ENCODE data around the gene AMBP. TPM values are rescaled to one million over a fixed set of nuclear protein-coding genes. Genes with fewer than 3 reads are reported as not detected.
A peak's percentile ranks its signal among the peaks of the same experiment; 100 is the strongest.

The AMBP gene
- total and polyA plus RNA-seq, 2 donors from 2014 or later = 5.3 to 43.5 TPM

DNA sequence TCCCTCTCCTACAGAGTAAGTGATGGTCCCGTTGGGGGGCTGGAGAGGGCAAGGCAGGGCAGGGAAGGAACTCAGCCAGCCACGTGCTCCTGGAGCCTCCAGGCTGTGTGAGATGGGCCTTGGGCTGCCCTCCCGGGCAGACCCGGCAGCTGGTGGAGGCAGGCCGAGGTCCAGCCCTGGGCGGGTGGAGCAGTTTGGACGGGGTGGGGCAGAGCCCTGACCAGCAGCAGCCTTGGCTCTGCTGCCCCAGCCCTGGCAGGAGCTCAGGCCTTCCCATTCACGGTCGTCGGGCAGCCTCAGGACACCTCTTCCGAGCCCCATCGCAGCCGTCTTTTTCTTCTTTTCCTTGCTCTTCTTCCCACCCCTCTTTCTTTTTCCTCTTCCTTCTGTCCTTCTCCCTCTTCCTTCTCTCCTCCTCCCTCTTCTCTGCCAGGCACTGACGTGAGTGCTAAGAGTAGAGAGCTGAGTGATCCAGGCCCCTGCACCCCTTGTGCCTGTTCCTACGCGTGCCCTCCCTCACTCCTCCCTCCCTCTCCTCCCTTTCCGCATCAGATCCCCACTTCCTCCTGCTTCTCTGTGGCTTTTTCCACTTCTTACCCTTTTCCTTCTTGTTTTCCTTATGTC is 42.8 kb downstream of the AMBP start:
- Histone ChIP-seq H3K9me3 (ENCODE audit: control insufficient read depth in 2 of 3, insufficient read depth in 1 of 3, low read length in 3 of 3) (no peaks in the 10 kb centered on the region), H3K9ac (ENCODE audit: low read length in 3 of 3) (no peak overlapping the region), H3K27me3 (ENCODE audit: control insufficient read depth, insufficient read depth, low read length) (no peaks in the 10 kb centered on the region), H3K4me3 (ENCODE audit: low read length in 3 of 3) (no peak overlapping the region), H3K36me3 (ENCODE audit: control insufficient read depth in 2 of 3, insufficient read depth in 3 of 3, low read length in 3 of 3) (peaks cover 6 to 38% (median 28%) of the 10 kb centered on the region in 3 donors), H3K4me1 (ENCODE audit: control insufficient read depth in 2 of 3, insufficient read depth in 2 of 3, low read depth in 1 of 3, low read length in 3 of 3) (peaks cover 0 to 3% (median 0%) of the 10 kb centered on the region in 3 donors), H3K27ac (ENCODE audit: low read depth in 2 of 2, low read length in 2 of 2) (no peak overlapping the region)
- peak in 2 of 5 donors; percentile 8 to 12 for DNase-seq
- intact Hi-C loops (cut with DNase I) = no loop called here
- no peak for FAIRE-seq
- TF ChIP-seq, protein P1, sequence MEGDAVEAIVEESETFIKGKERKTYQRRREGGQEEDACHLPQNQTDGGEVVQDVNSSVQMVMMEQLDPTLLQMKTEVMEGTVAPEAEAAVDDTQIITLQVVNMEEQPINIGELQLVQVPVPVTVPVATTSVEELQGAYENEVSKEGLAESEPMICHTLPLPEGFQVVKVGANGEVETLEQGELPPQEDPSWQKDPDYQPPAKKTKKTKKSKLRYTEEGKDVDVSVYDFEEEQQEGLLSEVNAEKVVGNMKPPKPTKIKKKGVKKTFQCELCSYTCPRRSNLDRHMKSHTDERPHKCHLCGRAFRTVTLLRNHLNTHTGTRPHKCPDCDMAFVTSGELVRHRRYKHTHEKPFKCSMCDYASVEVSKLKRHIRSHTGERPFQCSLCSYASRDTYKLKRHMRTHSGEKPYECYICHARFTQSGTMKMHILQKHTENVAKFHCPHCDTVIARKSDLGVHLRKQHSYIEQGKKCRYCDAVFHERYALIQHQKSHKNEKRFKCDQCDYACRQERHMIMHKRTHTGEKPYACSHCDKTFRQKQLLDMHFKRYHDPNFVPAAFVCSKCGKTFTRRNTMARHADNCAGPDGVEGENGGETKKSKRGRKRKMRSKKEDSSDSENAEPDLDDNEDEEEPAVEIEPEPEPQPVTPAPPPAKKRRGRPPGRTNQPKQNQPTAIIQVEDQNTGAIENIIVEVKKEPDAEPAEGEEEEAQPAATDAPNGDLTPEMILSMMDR (IDR thresholded peaks at IDR 0.05; ENCODE audit: borderline replicate concordance, extremely low read depth, insufficient read depth) = no peak

DNA sequence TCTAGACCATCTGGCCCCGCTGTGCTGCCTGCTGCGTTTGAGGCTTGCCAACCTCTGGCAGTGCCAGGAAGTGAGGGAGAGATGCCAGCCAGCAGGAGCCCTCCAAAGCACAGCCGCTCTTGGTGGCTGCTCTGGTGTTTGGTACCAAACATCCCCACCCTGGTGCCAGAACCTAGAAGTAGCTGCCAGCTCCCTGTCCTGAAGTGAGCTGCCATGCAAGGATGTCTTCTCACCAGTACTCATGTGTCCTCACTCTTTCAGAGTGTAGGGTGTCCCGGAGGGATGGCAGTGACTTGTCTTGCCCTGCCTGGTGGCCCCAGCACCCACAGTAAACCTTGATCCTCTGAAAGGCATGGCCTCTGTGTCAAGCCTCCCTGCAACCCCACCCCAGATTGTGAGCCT is 43.4 kb downstream of the AMBP start:
- Histone ChIP-seq H3K27me3 (ENCODE audit: control insufficient read depth, insufficient read depth, low read length) (no peaks in the 10 kb centered on the region), H3K9ac (ENCODE audit: low read length in 3 of 3) (no peak overlapping the region), H3K36me3 (ENCODE audit: control insufficient read depth in 2 of 3, insufficient read depth in 3 of 3, low read length in 3 of 3) (peaks cover 6 to 44% (median 27%) of the 10 kb centered on the region in 3 donors), H3K9me3 (ENCODE audit: control insufficient read depth in 2 of 3, insufficient read depth in 1 of 3, low read length in 3 of 3) (no peaks in the 10 kb centered on the region), H3K4me3 (ENCODE audit: low read length in 3 of 3) (no peak overlapping the region), H3K4me1 (ENCODE audit: control insufficient read depth in 2 of 3, insufficient read depth in 2 of 3, low read depth in 1 of 3, low read length in 3 of 3) (peaks cover 0 to 3% (median 0%) of the 10 kb centered on the region in 3 donors), H3K27ac (ENCODE audit: low read depth in 2 of 2, low read length in 2 of 2) (no peak overlapping the region)
- intact Hi-C loops (cut with DNase I) = no loop called here
- FAIRE-seq = no peak
- TF ChIP-seq, protein P1 (IDR thresholded peaks at IDR 0.05; ENCODE audit: borderline replicate concordance, extremely low read depth, insufficient read depth) = no peak
- peak in 2 of 5 donors; percentile 3 to 19 for DNase-seq

DNA sequence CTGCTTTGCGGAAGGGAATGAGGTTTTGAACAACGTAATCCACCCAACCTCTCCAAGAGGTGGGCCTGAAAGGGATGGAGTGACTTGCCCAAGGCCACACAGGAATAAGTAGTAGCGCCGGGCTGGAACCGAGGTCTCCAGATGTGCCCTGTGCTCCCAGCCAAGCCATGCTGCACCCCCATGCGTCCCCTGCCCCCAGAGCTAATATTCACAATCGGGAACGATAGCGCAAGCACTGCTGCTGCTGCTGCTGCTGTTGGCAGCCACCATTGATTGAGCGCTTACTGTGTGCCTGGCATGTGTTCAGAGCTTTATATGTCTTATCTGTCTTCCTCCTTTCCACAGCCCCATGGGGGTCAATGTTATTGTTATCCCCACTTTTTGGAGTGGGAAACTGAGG is 43.9 kb downstream of the AMBP start:
- TF ChIP-seq, protein P1 (IDR thresholded peaks at IDR 0.05; ENCODE audit: borderline replicate concordance, extremely low read depth, insufficient read depth) = no peak
- Histone ChIP-seq H3K4me1 (ENCODE audit: control insufficient read depth in 2 of 3, insufficient read depth in 2 of 3, low read depth in 1 of 3, low read length in 3 of 3) (peaks cover 0 to 3% (median 0%) of the 10 kb centered on the region in 3 donors), H3K27ac (ENCODE audit: low read depth in 2 of 2, low read length in 2 of 2) (no peak overlapping the region), H3K9me3 (ENCODE audit: control insufficient read depth in 2 of 3, insufficient read depth in 1 of 3, low read length in 3 of 3) (no peaks in the 10 kb centered on the region), H3K27me3 (ENCODE audit: control insufficient read depth, insufficient read depth, low read length) (no peaks in the 10 kb centered on the region), H3K36me3 (ENCODE audit: control insufficient read depth in 2 of 3, insufficient read depth in 3 of 3, low read length in 3 of 3) (peaks cover 6 to 48% (median 25%) of the 10 kb centered on the region in 3 donors), H3K9ac (ENCODE audit: low read length in 3 of 3) (no peak overlapping the region), H3K4me3 (ENCODE audit: low read length in 3 of 3) (no peak overlapping the region)
- no peak for FAIRE-seq
- intact Hi-C loops (cut with DNase I) = no loop called here
- DNase-seq = peak in 2 of 5 donors; percentile 1 to 12

Data from kidney (tissue), 14 donors.